Smooth muscle cell (in vitro differentiated cells): ENCODE results near the gene MAL. TPM values are rescaled to one million over a fixed set of nuclear protein-coding genes. Genes with fewer than 3 reads are reported as not detected.

Source experiments
- DNase-seq: peaks from one replicate; lab custom pipeline; 2025; ENCODE audit not compliant: unreplicated experiment; lab: John Stamatoyannopoulos, UW
- H2AFZ ChIP-seq: fragments of 200-600 bp; sonication (generic); 2 replicates; pipeline ENCODE4 v1.6.0; 2016; ENCODE audit warnings: antibody characterized with exemption, low read depth, mild to moderate bottlenecking
- H3F3A ChIP-seq: fragments of 200-600 bp; sonication (generic); 2 replicates; pipeline ENCODE4 v1.6.0; 2017; ENCODE audit warnings: antibody characterized with exemption, low read depth
- H3K27ac ChIP-seq: fragments of 200-600 bp; sonication (generic); 2 replicates; pipeline ENCODE4 v1.5.1; 2016; ENCODE audit warnings: low read depth, mild to moderate bottlenecking
- H3K27me3 ChIP-seq: fragments of 200-600 bp; sonication (generic); 2 replicates; pipeline ENCODE4 v1.6.1; 2016; ENCODE audit warnings: low read depth, mild to moderate bottlenecking
- H3K36me3 ChIP-seq: fragments of 200-600 bp; sonication (generic); 2 replicates; pipeline ENCODE4 v1.5.1; 2016; ENCODE audit warnings: low read depth
- H3K4me1 ChIP-seq: fragments of 200-600 bp; sonication (generic); 2 replicates; pipeline ENCODE4 v1.5.1; 2016; ENCODE audit warnings: low read depth
- H3K4me2 ChIP-seq: fragments of 200-600 bp; sonication (generic); 2 replicates; pipeline ENCODE4 v1.6.0; 2016; ENCODE audit warnings: mild to moderate bottlenecking
- H3K4me3 ChIP-seq: fragments of 200-600 bp; sonication (generic); 2 replicates; pipeline ENCODE4 v1.5.1; 2016; ENCODE audit warnings: mild to moderate bottlenecking
- H3K79me2 ChIP-seq: fragments of 200-600 bp; sonication (generic); 2 replicates; pipeline ENCODE4 v1.6.0; 2016; ENCODE audit warnings: low read depth, mild to moderate bottlenecking
- H3K9ac ChIP-seq: fragments of 200-600 bp; sonication (generic); 2 replicates; pipeline ENCODE4 v1.6.0; 2016; ENCODE audit warnings: low read depth
- H3K9me3 ChIP-seq: fragments of 200-600 bp; sonication (generic); replicated peaks from 2 replicates; pipeline ENCODE4 v1.5.1; 2016; ENCODE audit warnings: low read depth
- H4K20me1 ChIP-seq: fragments of 200-600 bp; sonication (generic); 2 replicates; pipeline ENCODE4 v1.6.0; 2016; ENCODE audit warnings: low read depth
- WGBS: methylation state at CpG from one replicate; pipeline ENCODE4 v1.1.7; 2016; ENCODE audit warnings: low lambda C conversion rate; 5-methylcytosine and 5-hydroxymethylcytosine counted together
- polyA plus RNA-seq: library from polyadenylated mRNA; unstranded; fragments of >200 nt; fragmentation: Nextera tagmentation; extraction: Ambion mirVana; gene quantifications from 2 replicates; pipeline ENCODE4 v1.2.1, GENCODE V29; 2016
- total RNA-seq: library from RNA; depleted of rRNA; stranded (reverse); fragments of >200 nt; gene quantifications from 2 replicates; pipeline ENCODE4 v1.2.3, GENCODE V29; 2014
- TF ChIP-seq, protein P1 (sequence below): fragments of 200-600 bp; sonication (generic); IDR thresholded peaks from 2 replicates; pipeline ENCODE4 v1.5.1; 2017; ENCODE audit warnings: borderline replicate concordance, mild to moderate bottlenecking, antibody characterized with exemption; ENCODE audit not compliant: insufficient read depth, poor library complexity, severe bottlenecking

Gene MAL
- total and polyA plus RNA-seq, 2 experiments from 2014 or later, result not detected

GRCh38 chr2:95013726-95014125, 11.8 kb upstream of the MAL start:
- H3K4me2 ChIP-seq, result no peak overlapping the region
- H3K36me3 ChIP-seq, result no peaks in the 10 kb centered on the region
- 83% methylated on average over 6 of the region's 6 CpGs for WGBS
- TF ChIP-seq, protein P1, sequence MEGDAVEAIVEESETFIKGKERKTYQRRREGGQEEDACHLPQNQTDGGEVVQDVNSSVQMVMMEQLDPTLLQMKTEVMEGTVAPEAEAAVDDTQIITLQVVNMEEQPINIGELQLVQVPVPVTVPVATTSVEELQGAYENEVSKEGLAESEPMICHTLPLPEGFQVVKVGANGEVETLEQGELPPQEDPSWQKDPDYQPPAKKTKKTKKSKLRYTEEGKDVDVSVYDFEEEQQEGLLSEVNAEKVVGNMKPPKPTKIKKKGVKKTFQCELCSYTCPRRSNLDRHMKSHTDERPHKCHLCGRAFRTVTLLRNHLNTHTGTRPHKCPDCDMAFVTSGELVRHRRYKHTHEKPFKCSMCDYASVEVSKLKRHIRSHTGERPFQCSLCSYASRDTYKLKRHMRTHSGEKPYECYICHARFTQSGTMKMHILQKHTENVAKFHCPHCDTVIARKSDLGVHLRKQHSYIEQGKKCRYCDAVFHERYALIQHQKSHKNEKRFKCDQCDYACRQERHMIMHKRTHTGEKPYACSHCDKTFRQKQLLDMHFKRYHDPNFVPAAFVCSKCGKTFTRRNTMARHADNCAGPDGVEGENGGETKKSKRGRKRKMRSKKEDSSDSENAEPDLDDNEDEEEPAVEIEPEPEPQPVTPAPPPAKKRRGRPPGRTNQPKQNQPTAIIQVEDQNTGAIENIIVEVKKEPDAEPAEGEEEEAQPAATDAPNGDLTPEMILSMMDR, result no peak
- H3K9ac ChIP-seq, result no peak overlapping the region
- no peaks in the 10 kb centered on the region for H3F3A ChIP-seq
- H3K4me1 ChIP-seq, result no peaks in the 10 kb centered on the region
- H3K4me3 ChIP-seq, result no peak overlapping the region
- no peaks in the 10 kb centered on the region for H4K20me1 ChIP-seq
- H2AFZ ChIP-seq, result no peak overlapping the region
- H3K27me3 ChIP-seq, result no peaks in the 10 kb centered on the region
- no peak for DNase-seq
- no peaks in the 10 kb centered on the region for H3K9me3 ChIP-seq
- H3K27ac ChIP-seq, result no peak overlapping the region
- no peaks in the 10 kb centered on the region for H3K79me2 ChIP-seq

GRCh38 chr2:95014126-95014708, 11.3 kb upstream of the MAL start:
- DNase-seq, result no peak
- Histone ChIP-seq H4K20me1 (no peaks in the 10 kb centered on the region), H3K4me1 (no peaks in the 10 kb centered on the region), H3K27me3 (no peaks in the 10 kb centered on the region), H3F3A (no peaks in the 10 kb centered on the region), H3K4me2 (no peak overlapping the region), H3K9ac (no peak overlapping the region), H3K4me3 (no peak overlapping the region), H3K27ac (no peak overlapping the region), H2AFZ (no peak overlapping the region), H3K9me3 (no peaks in the 10 kb centered on the region), H3K36me3 (no peaks in the 10 kb centered on the region), H3K79me2 (no peaks in the 10 kb centered on the region)
- TF ChIP-seq, protein P1, result no peak
- WGBS, result 73% methylated on average over 10 of the region's 10 CpGs

DNA sequence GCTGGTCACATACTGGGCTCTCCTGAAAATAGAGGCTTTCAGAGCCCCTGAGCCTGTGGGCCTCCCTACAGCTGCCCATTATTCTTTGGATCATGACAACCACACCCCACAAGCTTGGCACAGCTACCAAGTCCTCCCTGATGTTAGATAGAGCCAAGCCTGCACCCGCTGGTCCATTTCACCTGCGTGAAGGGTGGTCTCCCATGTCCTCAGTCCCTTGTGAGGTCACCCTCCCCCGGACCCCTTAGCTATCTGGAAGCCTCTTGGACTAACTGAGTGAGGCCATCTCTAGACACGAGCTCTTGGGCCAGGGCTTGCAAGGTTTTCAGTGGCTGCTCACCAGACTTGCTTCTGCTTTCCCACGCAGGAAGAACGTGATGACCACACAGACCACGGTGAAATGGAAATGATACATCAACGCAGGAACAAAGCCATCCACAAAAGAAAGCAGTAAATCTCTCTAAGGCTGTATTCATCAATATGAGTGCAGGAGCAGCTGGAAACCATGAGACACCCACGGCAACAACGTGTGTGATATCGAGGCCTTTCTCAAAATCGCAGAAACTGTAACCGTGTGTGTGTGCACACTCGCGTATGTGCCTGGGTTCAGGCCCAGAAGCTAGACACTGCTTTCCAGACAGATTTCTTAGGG, 10.1 kb upstream of the MAL start:
- Histone ChIP-seq H3K4me2 (no peak overlapping the region), H2AFZ (no peak overlapping the region), H3K4me3 (no peak overlapping the region), H3K4me1 (no peaks in the 10 kb centered on the region), H3K9ac (no peak overlapping the region), H4K20me1 (no peaks in the 10 kb centered on the region), H3K79me2 (no peaks in the 10 kb centered on the region), H3K27me3 (no peaks in the 10 kb centered on the region), H3K9me3 (no peaks in the 10 kb centered on the region), H3F3A (no peaks in the 10 kb centered on the region), H3K27ac (no peak overlapping the region), H3K36me3 (no peaks in the 10 kb centered on the region)
- 82% methylated on average over 15 of the region's 15 CpGs for WGBS
- TF ChIP-seq, protein P1, result no peak
- DNase-seq, result no peak

DNA sequence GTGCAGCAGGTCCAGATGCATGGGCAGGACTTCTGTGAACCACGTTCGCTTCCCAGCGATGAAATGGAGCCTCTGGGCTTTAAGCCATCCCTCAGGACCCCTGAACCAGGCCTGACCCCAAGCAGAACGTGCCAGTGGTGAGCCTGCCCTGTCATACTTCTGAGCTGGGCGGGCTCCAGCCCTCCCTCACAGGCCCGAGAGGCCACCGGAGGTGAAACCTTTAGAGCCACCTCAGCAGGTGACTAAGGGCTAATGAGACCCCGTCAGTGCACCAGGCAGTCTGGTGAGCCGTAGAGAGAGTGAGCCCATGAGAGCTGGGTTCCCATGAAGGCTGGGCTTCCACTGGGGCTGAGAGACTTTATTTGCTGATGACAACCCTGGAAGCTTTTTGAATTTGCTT, 8.9 kb upstream of the MAL start:
- no peak overlapping the region for H3K9ac ChIP-seq

More for the DNA sequence above, 8.9 kb upstream of the MAL start:
- Histone ChIP-seq H4K20me1 (no peaks in the 10 kb centered on the region), H3K4me3 (no peak overlapping the region), H2AFZ (no peak overlapping the region), H3K27me3 (no peaks in the 10 kb centered on the region), H3K9me3 (no peaks in the 10 kb centered on the region), H3K79me2 (no peaks in the 10 kb centered on the region), H3K36me3 (no peaks in the 10 kb centered on the region), H3K4me2 (no peak overlapping the region), H3K27ac (no peak overlapping the region), H3K4me1 (no peaks in the 10 kb centered on the region), H3F3A (no peaks in the 10 kb centered on the region)
- WGBS, result 73% methylated on average over 9 of the region's 9 CpGs
- TF ChIP-seq, protein P1, result no peak
- no peak for DNase-seq
